CD14-positive monocyte (primary cell): ENCODE results near the gene TM2D1. TPM values are rescaled to one million over a fixed set of nuclear protein-coding genes. Genes with fewer than 3 reads are reported as not detected.
"Not testable (repeated sequence)": the region's sequence is repeated elsewhere in the genome, so short reads cannot be mapped to it uniquely, and the experiment has no call there.

ENCODE experiments used
- DNase-seq, 3 donors: peaks; one replicate each; pipeline ENCODE4 v3.0.0-alpha.2; 2011 to 2022
- H2AFZ ChIP-seq: 2 replicates; pipeline ENCODE4 v1.6.0; 2012; ENCODE audit warnings: mild to moderate bottlenecking, low read depth, low read length, inconsistent platforms; ENCODE audit not compliant: insufficient read depth, poor library complexity, severe bottlenecking
- H3K27ac ChIP-seq, 2 donors: 1 replicate in 1 of 2; 2 replicates in 1 of 2; pipeline ENCODE4 v1.5.1; 2012 to 2013; ENCODE audit warnings: low read length in 2 of 2, control low read depth in 1 of 2, inconsistent platforms in 1 of 2, low read depth in 1 of 2, mild to moderate bottlenecking in 1 of 2
- H3K27me3 ChIP-seq, 2 donors: one replicate each; pipeline versions ENCODE4 v1.6.0 to v1.6.1; 2011 to 2013; ENCODE audit warnings: low read length in 2 of 2; ENCODE audit not compliant: control insufficient read depth in 2 of 2, insufficient read depth in 2 of 2
- H3K36me3 ChIP-seq, 2 donors: replicated peaks in 1 of 2; 1 replicate in 1 of 2; 2 replicates in 1 of 2; pipeline versions ENCODE4 v1.5.1 to v1.6.1; 2012 to 2013; ENCODE audit warnings: low read length in 2 of 2, control low read depth in 1 of 2, inconsistent platforms in 1 of 2, mild to moderate bottlenecking in 1 of 2; ENCODE audit not compliant: insufficient read depth in 2 of 2, control insufficient read depth in 1 of 2
- H3K4me1 ChIP-seq, 2 donors: 1 replicate in 1 of 2; 2 replicates in 1 of 2; pipeline versions ENCODE4 v1.5.1 to v1.6.1; 2012 to 2013; ENCODE audit warnings: low read length in 2 of 2, control low read depth in 1 of 2, inconsistent platforms in 1 of 2, mild to moderate bottlenecking in 1 of 2, moderate library complexity in 1 of 2; ENCODE audit not compliant: insufficient read depth in 2 of 2, control insufficient read depth in 1 of 2
- H3K4me2 ChIP-seq: replicated peaks from 2 replicates; pipeline ENCODE3; 2012; ENCODE audit warnings: low read length, moderate library complexity, mild to moderate bottlenecking; ENCODE audit not compliant: poor library complexity, severe bottlenecking; ENCODE audit errors: extremely low read depth
- H3K4me3 ChIP-seq, 3 experiments: fragments of 200-600 bp in 1 of 3; sonication (generic) in 1 of 3; replicated peaks in 1 of 3; 1 replicate in 2 of 3; 2 replicates in 1 of 3; pipeline ENCODE4 v1.5.1; 2011 to 2013; ENCODE audit warnings: low read length in 3 of 3, mild to moderate bottlenecking in 3 of 3, control low read depth in 2 of 3, low read depth in 2 of 3, inconsistent platforms in 1 of 3, moderate library complexity in 1 of 3
- H3K79me2 ChIP-seq: 2 replicates; pipeline ENCODE4 v1.6.0; 2012; ENCODE audit warnings: mild to moderate bottlenecking, control low read depth, inconsistent platforms, low read length, moderate library complexity; ENCODE audit not compliant: insufficient read depth
- H3K9ac ChIP-seq: 2 replicates; pipeline ENCODE4 v1.6.0; 2017; ENCODE audit warnings: low read length, mild to moderate bottlenecking; ENCODE audit not compliant: insufficient read depth, poor library complexity, severe bottlenecking
- H3K9me3 ChIP-seq, 2 donors: replicated peaks in 1 of 2; 1 replicate in 1 of 2; 2 replicates in 1 of 2; pipeline versions ENCODE4 v1.5.1 to v1.6.1; 2012 to 2013; ENCODE audit warnings: low read length in 2 of 2, control low read depth in 1 of 2; ENCODE audit not compliant: control insufficient read depth in 1 of 2, insufficient read depth in 1 of 2
- H4K20me1 ChIP-seq: 2 replicates; pipeline ENCODE4 v1.6.0; 2012; ENCODE audit warnings: mild to moderate bottlenecking, low read length, control low read depth, moderate library complexity; ENCODE audit not compliant: insufficient read depth
- H3K27ac Mint-ChIP-seq, 7 donors: one replicate each; pipeline ENCODE4 v1.8.0; 2020; ENCODE audit warnings: mild to moderate bottlenecking in 7 of 7, mixed read lengths in 7 of 7, moderate library complexity in 6 of 7, inconsistent platforms in 2 of 7
- H3K27me3 Mint-ChIP-seq, 3 donors: one replicate each; pipeline ENCODE4 v1.8.0; 2021 to 2022; ENCODE audit warnings: low read depth in 3 of 3, mild to moderate bottlenecking in 3 of 3, mixed read lengths in 3 of 3, moderate library complexity in 3 of 3, inconsistent platforms in 1 of 3
- H3K36me3 Mint-ChIP-seq, 2 donors: one replicate each; pipeline ENCODE4 v1.8.0; 2020; ENCODE audit warnings: mixed read lengths in 2 of 2, inconsistent platforms in 1 of 2, mild to moderate bottlenecking in 1 of 2
- H3K4me1 Mint-ChIP-seq: one replicate; pipeline ENCODE4 v1.8.0; 2020; ENCODE audit warnings: mild to moderate bottlenecking, mixed read lengths
- H3K4me3 Mint-ChIP-seq, 2 donors: one replicate each; pipeline ENCODE4 v1.8.0; 2020; ENCODE audit warnings: mild to moderate bottlenecking in 2 of 2, mixed read lengths in 2 of 2, moderate library complexity in 1 of 2
- H3K9me3 Mint-ChIP-seq, 7 donors: one replicate each; pipeline ENCODE4 v1.8.0; 2020 to 2022; ENCODE audit warnings: mixed read lengths in 7 of 7, mild to moderate bottlenecking in 6 of 7, moderate library complexity in 6 of 7, inconsistent platforms in 2 of 7
- CTCF ChIP-seq: fragments of 200-600 bp; IDR thresholded peaks from one replicate; pipeline ENCODE4 v1.8.0; 2022; ENCODE audit warnings: antibody characterized with exemption, mild to moderate bottlenecking
- WGBS: methylation state at CpG from one replicate; pipeline ENCODE4 v1.1.5; 2013; ENCODE audit warnings: missing lambda C conversion rate; ENCODE audit not compliant: insufficient coverage; 5-methylcytosine and 5-hydroxymethylcytosine counted together
- intact Hi-C, 2 donors: fragments of 100-400 bp; cut with micrococcal nuclease; formaldehyde crosslinking; loops; one replicate each; pipeline versions ENCODE4 v1.15.0 to v1.15.1; 2023
- polyA plus RNA-seq, 3 donors: library from polyadenylated mRNA; depleted of rRNA in 1 of 3; unstranded in 2 of 3; stranded (reverse) in 1 of 3; fragments of 300-500 nt in 2 of 3; fragments of >200 nt in 1 of 3; fragmentation: Illumina TruSeq in 2 of 3; gene quantifications; 1 replicate in 2 of 3; 2 replicates in 1 of 3; pipeline ENCODE4 v1.2.3, GENCODE V29; 2012 to 2021

Gene TM2D1
- polyA plus RNA-seq, 3 donors = 32.6 to 46.6 (median 41.8) TPM

- H3K27ac Mint-ChIP-seq = no peak overlapping the region
- no peak overlapping the region for H3K4me2 ChIP-seq
- H4K20me1 ChIP-seq = no peaks in the 10 kb centered on the region
- H2AFZ ChIP-seq = no peak overlapping the region
- peaks cover 0 to 2% of the 10 kb centered on the region in 2 donors for H3K36me3 Mint-ChIP-seq
- H3K27me3 ChIP-seq = no peaks in the 10 kb centered on the region
- peaks cover 8 to 17% of the 10 kb centered on the region in 2 donors for H3K4me1 ChIP-seq
- H3K9me3 Mint-ChIP-seq = peaks cover 0 to 5% (median 0%) of the 10 kb centered on the region in 7 donors
- H3K79me2 ChIP-seq = peaks cover 29% of the 10 kb centered on the region
- H3K4me3 ChIP-seq = no peak overlapping the region
- peaks cover 1 to 4% (median 3%) of the 10 kb centered on the region in 3 donors for H3K27me3 Mint-ChIP-seq
- H3K4me1 Mint-ChIP-seq = peaks cover 14% of the 10 kb centered on the region
- no peak for TF ChIP-seq CTCF
- no peak overlapping the region for H3K27ac ChIP-seq
- intact Hi-C loops = no loop called here
- WGBS = no CpG with 5 or more reads among the region's 3 CpGs
- no peaks in the 10 kb centered on the region for H3K9me3 ChIP-seq
- H3K36me3 ChIP-seq = no peaks in the 10 kb centered on the region
- no peak for DNase-seq
- no peak overlapping the region for H3K4me3 Mint-ChIP-seq
- H3K9ac ChIP-seq = no peak overlapping the region
Measured at GRCh38 chr1:61727544-61727943, 2.6 kb upstream of the TM2D1 start.

GRCh38 chr1:61724506-61724812 lies 482 bp downstream of the TM2D1 start:
- no peaks in the 10 kb centered on the region for H3K27me3 ChIP-seq
- WGBS = 0% methylated on average over 1 of the region's 3 CpGs
- Mint-ChIP-seq H3K9me3 (peaks cover 0 to 4% (median 0%) of the 10 kb centered on the region in 7 donors), H3K4me3 (peak overlapping the region; percentile 94 to 100), H3K27me3 (peaks cover 0 to 4% (median 3%) of the 10 kb centered on the region in 3 donors), H3K27ac (peak overlapping the region; percentile 99 to 100 (median 100)), H3K4me1 (peaks cover 15% of the 10 kb centered on the region), H3K36me3 (peaks cover 10 to 20% of the 10 kb centered on the region in 2 donors)
- peak overlapping the region; percentile 95 for H2AFZ ChIP-seq
- H4K20me1 ChIP-seq = peaks cover 3% of the 10 kb centered on the region
- H3K9me3 ChIP-seq = no peaks in the 10 kb centered on the region
- peak overlapping the region; percentile 91 for H3K4me2 ChIP-seq
- intact Hi-C loops = no loop called here
- H3K4me3 ChIP-seq = peak overlapping the region; percentile 88 to 95 (median 95)
- H3K36me3 ChIP-seq = peaks cover 3 to 15% of the 10 kb centered on the region in 2 donors
- H3K27ac ChIP-seq = peak overlapping the region; percentile 88 to 100
- no peak for TF ChIP-seq CTCF
- peak in 1 of 3 donors; percentile 27 for DNase-seq
- peak overlapping the region; percentile 99 for H3K9ac ChIP-seq
- H3K79me2 ChIP-seq = peaks cover 59% of the 10 kb centered on the region
- peaks cover 8 to 17% of the 10 kb centered on the region in 2 donors for H3K4me1 ChIP-seq

GRCh38 chr1:61718996-61719663 lies 5.8 kb downstream of the TM2D1 start:
- H3K27me3 ChIP-seq, H3K9me3 ChIP-seq, H3K9me3 Mint-ChIP-seq, H3K4me2 ChIP-seq, H3K4me1 Mint-ChIP-seq, H3K4me3 Mint-ChIP-seq, intact Hi-C loops, H3K4me3 ChIP-seq, H3K27ac ChIP-seq, H3K9ac ChIP-seq, H2AFZ ChIP-seq, H3K4me1 ChIP-seq, H3K27me3 Mint-ChIP-seq, DNase-seq: not testable (repeated sequence)
- 98% methylated on average over 5 of the region's 8 CpGs for WGBS
- peaks cover 5 to 49% of the 10 kb centered on the region in 2 donors for H3K36me3 ChIP-seq
- peaks cover 24% of the 10 kb centered on the region for H4K20me1 ChIP-seq
- H3K79me2 ChIP-seq = peaks cover 91% of the 10 kb centered on the region
- peaks cover 33 to 52% of the 10 kb centered on the region in 2 donors for H3K36me3 Mint-ChIP-seq
- H3K27ac Mint-ChIP-seq = peak overlapping the region in 2 of 7 donors; percentile 56 to 72
